GM18909 (cell line): ENCODE data around the gene BIVM.
A peak's percentile ranks its signal among the peaks of the same experiment; 100 is the strongest.
"Not testable (repeated sequence)": the region's sequence is repeated elsewhere in the genome, so short reads cannot be mapped to it uniquely, and the experiment has no call there.

ENCODE experiments used
- ATAC-seq: cut with Tn5 transposase; IDR thresholded peaks from one replicate; pipeline ENCODE4 v1.9.1; 2021; ENCODE audit warnings: mild to moderate bottlenecking; ENCODE audit not compliant: unreplicated experiment, poor library complexity

Gene BIVM, protein sequence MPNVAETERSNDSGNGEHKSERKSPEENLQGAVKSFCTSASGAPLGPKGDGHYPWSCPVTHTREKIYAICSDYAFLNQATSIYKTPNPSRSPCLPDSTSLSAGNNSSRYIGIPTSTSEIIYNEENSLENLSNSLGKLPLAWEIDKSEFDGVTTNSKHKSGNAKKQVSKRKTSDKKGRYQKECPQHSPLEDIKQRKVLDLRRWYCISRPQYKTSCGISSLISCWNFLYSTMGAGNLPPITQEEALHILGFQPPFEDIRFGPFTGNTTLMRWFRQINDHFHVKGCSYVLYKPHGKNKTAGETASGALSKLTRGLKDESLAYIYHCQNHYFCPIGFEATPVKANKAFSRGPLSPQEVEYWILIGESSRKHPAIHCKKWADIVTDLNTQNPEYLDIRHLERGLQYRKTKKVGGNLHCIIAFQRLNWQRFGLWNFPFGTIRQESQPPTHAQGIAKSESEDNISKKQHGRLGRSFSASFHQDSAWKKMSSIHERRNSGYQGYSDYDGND

DNA sequence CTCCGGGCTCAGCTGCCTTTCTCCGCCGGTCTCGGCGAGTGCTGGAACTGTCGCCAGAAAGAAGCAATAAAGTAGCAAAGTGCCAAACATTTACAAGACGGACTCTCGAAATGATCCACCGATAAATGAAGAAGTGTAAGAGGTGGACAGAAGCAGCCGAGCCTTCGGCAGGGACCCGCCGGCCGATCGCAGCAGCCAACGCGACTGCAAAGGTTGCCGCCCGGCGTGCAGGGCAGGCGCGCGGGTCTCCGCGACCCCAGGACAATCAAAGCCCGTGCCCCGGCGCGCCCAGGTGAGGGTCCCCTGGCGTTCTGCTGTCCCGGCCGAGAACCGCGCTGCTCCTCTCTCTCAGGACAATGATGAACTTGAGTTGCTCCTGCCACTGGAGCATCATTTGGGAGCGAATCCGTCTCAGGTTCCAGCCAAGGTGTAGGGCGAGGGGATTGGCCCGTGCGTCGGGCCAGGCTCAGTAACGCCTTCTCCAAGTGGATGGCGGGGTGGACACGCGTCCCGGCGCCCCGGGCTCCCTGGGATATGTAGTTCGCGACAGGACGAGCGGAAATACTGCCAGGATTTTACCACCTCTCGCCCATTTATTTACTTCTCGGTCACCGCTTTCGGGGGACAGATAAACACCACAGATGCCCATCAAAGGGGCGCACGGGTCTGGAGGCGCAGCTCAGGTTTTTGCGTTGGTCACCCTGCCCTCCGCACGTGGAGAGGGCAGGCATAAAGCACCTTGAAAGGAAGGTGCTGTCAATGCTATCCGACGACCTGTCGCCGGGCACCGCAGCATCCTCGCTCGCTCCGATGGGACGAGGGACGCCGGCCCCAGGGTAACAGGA, at the start of gene BIVM, which contains the start of gene POGLUT2:
BIVM (plus strand) TSS at position 539 of the 845 bp plus-strand sequence. CDS start 8,149 bp downstream, outside the sequence.
POGLUT2 (minus strand) TSS at position 396 of the 845 bp plus-strand sequence; CDS start at position 90, 306 bp downstream.
- ATAC-seq, result peak; percentile 85

DNA sequence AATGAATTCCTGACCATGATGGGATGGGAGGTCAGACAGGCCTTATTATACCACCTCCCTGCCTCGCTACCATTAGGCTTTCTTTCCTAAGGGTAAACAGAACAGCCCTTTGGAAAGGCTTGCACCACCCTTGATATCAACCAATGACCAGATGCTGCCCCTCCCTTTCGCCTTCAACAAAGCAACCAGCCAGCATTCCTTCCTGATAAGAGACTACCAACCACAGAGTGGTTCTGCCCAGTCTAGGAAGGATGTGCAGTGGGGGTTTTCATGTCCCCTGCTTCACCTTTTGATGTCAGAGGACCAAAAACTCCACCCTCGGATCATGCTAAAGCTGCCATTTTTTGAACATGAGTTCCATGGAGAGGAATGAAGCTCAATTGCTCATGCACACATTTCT, 47.0 kb upstream of the BIVM start:
- ATAC-seq, result no peak

DNA sequence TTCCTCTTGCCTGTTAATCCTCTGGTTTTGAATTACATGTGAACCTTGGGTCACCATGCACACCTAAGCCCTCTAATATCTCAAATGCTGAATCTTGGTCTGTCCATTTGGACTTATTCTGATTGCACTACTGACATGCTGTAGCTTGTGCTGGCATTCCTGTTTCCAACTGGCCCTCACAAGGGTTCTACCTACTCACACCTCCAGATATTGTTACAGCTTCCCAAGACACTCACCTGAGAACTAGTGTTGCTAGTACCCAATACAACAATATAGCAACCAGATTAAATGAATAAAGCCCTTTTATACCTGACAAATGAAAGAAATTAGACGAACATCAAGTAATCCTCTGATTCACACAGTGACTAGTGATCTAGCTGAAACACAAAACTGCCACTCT, 41.9 kb upstream of the BIVM start:
- no peak for ATAC-seq

DNA sequence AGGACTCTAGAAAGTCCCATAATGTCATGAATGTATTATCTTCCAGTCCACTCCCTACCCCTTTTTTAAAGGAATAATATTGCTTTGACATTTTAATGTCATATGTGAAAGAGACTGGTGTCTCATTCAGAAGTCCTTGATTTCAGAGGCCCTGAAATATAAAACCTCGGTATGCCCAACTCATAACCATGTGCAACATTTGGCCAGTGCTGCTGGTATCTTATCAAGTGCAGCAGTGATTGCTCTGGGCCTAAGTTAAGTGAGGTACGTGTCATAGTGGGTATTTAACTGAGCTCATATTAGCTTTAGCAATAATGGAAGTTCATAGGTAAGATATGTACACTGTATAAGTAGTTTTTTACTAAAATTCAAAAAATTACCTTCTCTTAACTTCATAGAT, 40.1 kb upstream of the BIVM start:
- ATAC-seq, result no peak

DNA sequence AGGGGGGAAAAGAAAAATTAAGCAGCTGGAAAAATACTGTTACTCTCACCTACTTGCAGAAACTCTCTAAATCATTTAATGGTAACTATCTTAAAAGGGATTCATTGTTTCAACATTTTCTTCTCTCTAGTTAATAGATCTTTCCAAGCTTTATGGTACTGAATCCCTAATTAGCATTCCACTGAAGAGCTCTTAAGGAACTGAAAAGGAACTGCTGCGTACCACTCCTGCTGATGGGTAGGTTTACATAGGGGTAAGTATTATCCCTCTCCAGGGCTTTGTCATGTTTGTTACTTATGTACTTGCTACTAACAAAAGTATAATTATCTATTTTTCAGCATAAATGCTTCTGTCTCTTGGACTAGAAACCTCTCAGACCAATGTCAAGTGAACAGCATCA, 37.8 kb upstream of the BIVM start:
- no peak for ATAC-seq

DNA sequence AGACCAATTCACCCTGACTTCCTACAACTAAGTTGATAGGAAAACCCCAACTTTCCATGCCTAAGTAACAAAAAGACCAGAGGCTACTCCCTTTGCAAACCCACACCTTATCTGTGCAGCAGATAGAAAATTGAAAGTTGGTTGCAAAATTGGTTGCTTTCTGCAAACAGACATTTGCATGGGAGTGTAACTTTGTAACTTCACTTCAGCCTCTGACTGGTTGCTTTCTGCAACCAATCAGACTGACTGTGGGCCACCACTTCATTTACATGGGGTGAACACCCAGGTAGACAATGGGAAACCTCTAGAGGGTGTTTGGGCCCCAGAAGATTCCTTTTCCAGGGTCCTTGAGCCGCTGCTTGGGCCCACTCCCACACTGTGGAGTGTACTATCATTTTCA, 35.2 kb upstream of the BIVM start:
- no peak for ATAC-seq

DNA sequence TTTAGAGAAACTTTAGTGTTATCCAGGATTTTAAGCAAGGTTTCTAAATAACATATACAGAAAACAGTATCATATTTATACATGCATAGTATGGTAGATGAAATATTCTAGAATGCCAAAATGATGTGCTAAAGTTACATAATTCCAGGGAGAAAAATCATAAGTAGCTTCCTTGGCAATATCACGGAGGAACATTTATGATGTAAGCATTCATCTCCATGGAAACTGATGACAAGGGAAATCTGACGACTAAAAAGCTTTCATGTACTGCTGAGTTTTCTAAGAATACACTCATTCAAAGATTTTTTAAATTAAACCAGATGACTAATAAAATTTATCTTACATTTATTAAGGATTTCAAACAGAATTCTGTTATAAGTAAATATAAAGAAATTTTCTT, 30.0 kb upstream of the BIVM start:
- ATAC-seq, result no peak

DNA sequence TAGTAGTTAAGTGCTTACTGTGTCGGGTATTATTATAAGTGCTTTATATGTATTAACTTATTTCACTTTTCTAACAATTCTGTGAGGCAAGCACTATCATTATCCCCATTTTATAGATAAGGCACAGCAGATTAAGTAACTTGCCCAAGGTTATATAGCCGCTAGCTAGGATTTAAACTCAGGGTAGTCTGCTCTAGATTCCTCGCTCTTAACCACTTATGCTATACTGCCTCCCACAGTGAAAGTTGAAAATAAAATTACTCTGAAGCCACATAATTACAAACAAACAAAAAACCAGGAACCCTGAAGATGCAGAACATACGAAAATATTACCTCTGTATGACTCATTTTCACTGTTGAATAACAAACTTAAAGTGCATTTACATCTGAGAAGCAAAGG, 29.2 kb upstream of the BIVM start:
- ATAC-seq, result no peak

DNA sequence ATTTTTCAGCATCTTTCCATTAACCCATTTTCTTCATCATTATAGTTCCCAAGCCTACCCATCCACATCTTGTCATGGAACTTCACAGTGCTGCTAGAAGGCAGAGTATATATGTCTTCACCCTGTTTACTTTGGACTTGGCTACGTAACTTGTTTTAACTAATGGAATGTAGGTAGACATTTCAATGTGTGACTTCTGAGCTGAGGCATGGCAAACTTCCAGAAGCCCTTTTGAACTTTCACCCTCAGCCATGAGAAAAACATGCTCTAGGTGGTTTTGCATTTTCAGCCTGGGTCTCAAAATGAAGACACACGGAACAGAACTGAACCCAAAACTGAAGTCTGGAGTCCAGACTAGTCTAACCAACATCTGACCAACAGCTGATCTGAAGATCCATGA, 28.5 kb upstream of the BIVM start:
- no peak for ATAC-seq

DNA sequence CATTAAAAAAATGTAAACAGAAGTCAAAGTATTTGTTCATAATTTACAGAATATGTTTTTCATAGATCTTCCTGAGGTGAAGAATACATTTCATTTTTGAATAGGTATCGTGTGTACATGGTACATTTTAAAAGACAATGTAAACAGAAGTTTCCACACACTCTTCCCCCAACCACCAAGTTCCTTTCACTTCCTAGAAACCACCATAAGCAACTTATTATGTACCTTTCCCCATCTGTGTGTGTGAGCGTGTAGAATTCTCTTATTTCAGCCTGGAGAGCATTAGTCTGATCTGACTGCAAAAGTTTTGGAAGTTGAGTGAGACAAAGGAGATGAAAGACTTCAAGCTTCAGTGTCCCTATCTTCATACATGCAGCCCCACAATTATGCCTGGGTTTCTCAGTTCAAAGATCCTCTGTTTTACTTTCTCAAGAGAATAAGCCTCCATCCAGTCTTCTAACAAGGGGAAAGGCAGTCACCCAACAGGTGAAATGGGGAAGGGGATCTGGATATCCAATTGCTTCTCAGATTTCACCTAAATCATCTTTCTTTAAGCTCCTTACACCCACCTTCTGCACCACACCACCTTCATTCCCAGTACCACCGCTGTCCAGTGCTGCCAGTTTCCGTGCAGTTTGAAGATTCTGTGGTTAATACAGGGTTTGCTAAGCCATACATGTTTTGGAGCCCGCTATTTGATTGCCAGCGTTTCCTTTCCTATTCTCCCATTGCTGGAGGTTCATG, 27.4 kb upstream of the BIVM start:
- no peak for ATAC-seq

DNA sequence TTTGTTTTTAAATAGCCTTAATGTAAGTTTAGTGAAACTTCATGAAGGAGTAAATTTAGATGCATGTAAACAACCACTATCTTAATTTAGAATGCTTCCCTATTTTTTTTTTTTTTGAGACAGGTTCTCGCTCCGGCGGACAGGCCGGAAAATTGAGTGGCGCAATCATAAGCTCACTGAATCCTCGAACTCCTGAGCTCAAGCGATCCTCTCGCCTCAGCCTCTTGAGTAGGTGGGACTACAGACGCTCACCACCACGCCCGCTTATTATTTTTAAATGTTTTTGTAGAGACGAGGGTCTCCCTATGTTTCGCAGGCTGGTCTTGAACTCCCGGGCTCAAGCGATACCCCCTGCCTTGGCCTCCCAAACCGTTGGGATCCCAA, 26.9 kb upstream of the BIVM start:
- ATAC-seq, result no peak

DNA sequence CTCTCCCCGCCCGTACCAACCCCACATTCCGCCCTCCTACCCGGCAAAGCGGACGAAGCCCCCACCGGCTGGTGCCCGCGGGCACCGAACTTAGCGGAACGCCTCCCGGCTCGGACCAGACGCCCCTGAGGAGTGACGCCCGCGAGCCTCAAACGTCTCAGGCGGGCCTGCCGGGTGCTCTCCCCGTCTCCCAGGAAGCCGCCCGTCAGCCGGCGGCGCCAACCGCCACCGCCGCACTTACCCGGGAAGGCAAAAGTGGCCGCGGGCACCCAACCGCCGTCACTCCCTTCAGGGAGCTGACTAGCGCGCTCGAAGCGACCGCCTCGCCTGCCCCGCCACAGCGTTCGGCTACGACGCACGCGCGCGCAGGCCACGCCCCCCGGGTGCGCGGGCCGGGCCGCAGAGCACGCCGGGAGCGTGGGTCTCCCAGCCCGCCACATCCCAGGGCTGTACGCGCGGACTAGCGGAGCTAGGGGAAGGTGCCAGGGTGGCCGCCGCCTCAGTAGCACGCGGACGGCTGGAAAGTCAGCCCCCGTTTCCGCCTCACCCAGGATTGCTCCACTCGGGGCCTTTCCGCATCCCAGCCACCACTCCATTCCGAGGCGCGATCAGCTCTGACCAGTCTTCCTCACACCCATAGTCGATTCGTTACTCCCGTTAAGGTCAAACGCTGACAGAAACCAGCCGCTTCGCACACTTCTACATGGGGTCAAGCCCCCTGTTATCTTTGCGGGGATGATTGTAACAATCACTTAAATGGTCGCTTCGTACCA, 25.3 kb upstream of the BIVM start, which contains the start of gene TEX30:
TEX30 (minus strand) TSS at position 346 of the 773 bp plus-strand sequence. CDS start 3,760 bp downstream, outside the sequence.
- ATAC-seq, result peak; percentile 91

DNA sequence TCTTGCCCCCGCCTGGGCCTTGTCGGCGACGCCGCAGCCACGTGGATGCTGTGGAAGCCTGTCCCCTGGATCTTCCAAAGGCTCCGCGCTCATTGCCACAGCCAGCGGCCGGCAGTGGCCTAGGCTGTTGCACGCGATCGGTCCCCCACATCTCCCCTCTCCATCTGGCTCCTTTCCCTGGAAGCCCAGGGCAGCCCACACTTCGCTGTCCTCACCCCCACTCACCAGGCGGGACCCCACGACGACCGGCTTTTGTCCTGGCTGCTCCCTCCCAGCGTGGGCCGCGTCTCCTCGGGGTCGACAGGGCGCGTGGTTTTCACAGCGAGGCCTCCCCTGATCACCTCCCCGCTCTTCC, 24.7 kb upstream of the BIVM start:
- ATAC-seq, result no peak

DNA sequence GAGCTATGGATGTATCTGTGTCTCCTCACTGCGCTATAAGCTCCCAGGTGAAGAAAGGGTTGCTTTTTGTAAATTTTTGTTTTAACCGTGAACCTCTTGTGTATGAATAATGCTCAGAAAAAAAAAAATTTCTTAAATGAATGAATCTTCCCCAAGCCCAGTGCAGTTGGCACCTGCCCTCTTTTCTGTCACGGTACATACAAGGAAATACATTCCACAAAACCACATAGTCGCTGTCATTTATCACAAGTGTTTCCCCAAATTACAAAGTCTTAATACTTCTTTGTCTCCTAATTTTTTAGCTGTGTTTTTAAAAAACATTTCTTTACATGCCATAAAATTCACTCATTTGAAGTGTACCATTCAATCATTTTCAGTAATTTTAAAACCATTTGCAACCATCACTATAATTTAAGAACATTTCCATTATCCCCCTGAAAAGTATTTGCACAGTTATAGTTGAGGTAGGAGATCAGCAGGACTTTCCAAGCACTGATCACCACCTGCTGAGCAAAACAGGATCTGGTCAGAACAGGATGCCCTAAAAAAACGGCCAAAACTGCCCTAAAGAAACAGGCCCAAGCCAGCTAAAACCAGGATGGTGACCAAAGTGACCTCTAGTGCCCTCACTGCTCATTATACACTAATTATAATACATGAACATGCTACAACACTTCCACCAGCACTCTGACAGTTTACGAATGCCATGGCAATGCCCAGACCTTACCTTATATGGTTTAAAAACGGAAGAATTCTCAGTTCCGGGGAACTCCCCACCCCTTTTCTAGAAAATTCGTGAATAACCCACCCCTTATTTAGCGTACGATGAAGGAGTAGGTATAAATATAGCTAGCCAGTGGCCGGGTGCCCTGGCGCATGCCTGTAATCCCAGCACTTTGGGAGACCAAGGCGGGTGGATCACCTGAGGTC, 24.1 kb upstream of the BIVM start:
- ATAC-seq, result no peak

DNA sequence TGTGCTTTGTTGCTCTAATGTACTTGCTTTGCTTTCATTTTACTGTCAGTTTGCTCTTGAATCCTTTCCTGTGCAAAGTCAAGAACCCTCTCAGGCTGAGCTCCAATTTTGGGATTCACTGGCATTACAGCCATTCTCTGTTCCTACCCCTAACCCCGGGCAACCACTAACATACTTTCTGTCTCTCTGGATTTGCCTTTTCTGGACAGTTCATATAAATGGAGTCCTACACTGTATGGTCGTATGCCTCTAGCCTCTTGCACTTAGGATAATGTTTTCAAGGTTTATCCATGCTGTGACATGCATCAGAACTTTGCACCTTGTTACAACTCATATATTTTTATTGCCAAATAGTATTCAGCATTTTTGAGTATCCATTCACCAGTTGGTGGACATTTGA, 22.6 kb upstream of the BIVM start:
- no peak for ATAC-seq

DNA sequence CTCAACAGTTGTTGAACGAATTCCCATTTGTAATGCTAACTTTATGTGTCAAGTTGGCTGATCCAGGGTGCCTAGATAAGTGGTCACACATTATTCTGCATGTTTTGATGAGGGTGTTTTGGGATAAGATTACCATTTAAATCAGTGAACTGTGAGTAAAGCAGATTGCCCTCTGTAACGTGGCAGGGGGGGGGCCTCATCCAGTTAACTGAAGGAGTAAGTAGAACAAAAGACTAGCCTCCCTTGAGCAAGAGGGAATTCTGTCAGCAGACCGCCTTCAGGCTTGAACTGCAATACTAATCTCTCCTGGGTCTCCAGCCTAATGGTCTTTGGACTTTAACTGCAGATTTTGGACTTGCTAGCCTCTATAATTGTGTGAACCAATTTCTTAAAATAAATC, 21.2 kb upstream of the BIVM start:
- ATAC-seq, result no peak

DNA sequence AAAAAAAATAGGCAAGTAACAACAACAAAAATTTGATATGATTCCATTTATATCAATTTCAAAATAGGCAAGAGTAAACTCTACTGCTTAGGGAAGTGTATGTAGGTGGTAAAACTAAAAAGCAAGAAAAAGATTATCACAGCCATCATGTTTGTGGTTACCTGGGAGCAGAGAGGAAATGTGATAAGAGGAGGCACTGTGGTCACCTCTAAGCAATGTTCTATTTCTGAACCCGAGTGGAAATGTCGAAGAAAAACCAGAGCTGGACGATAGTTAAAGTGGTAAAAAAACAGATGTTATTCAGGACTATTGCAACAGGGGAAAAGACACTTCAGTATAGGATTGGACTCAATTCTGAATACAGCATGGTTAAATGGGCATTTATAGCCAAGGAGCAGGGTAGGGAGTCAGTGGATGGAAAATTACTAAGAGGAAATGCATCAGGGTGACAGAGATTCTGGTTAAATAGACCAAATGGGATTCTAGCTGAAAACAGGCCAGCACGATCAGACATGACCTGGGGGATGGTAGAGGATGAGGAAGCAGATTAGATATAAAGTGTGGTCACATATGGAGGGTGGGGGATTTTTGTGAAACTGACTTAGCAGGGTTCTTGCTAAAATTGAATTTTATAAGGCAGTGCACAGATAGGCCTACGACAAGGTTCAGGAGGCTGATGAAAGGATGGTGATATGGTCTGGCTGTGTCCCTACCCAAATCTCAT, 19.3 kb upstream of the BIVM start:
- ATAC-seq, result peak; percentile 65

DNA sequence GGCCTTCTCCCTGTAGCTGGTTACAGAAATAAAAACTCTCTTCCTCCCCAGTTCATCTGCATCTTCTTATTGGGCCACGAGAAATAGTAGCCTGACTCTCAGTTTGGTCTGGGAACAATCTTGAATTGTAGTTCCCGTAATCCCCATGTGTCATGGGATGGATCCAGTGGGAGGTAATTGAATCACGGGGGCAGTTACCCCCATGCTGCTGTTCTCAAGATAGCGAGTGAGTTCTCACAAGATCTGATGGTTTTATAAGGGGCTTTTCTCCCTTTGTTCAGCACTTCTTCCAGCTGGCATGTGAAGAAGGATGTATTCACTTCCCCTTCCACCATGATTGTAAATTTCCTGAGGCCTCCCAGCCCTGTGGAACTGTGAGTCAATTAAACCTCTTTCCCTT, 18.3 kb upstream of the BIVM start:
- not testable (repeated sequence) for ATAC-seq
